Body of pancreas (tissue), 4 donors: Measurements from ENCODE around the gene CCDC13.

Experiments
- CTCF ChIP-seq, 7 experiments: fragments of 450-650 bp in 4 of 7; fragments of 200-600 bp in 3 of 7; sonication (generic) in 3 of 7; IDR thresholded peaks; one replicate each; pipeline ENCODE4 v1.5.1; 2016 to 2019; ENCODE audit warnings: antibody characterized with exemption in 7 of 7
- POLR2A ChIP-seq, 3 donors: fragments of 450-650 bp; IDR thresholded peaks; one replicate each; pipeline ENCODE4 v1.6.1; 2016; ENCODE audit warnings: antibody characterized with exemption in 3 of 3, mild to moderate bottlenecking in 2 of 3

GRCh38 chr3:42809202-42809601, 36.1 kb upstream of the CCDC13 start, which contains the start of gene ACKR2:
- TF ChIP-seq CTCF (IDR thresholded peaks at IDR 0.05) (no peak), POLR2A (IDR thresholded peaks at IDR 0.05) (no peak)
